ENCODE results near the gene PLEKHG4B.

- no peak for TF ChIP-seq CTCF (conservative IDR thresholded peaks at IDR 0.05; ENCODE audit: low read depth, low read length)
- no peak for TF ChIP-seq EZH2 (IDR thresholded peaks at IDR 0.05; ENCODE audit: borderline replicate concordance, low read depth, low read length, poor library complexity, severe bottlenecking)
These were observed 80.5 kb downstream of the PLEKHG4B start for GRCh38 chr5:172421-172820.

Data from A673 (cell line).